HG02610 (cell line): ENCODE measurements around the gene CD86.

Experiments used
- ATAC-seq: cut with Tn5 transposase; IDR thresholded peaks from one replicate; pipeline ENCODE4 v1.9.1; 2021; ENCODE audit warnings: mild to moderate bottlenecking, moderate library complexity; ENCODE audit not compliant: unreplicated experiment

Gene CD86

DNA sequence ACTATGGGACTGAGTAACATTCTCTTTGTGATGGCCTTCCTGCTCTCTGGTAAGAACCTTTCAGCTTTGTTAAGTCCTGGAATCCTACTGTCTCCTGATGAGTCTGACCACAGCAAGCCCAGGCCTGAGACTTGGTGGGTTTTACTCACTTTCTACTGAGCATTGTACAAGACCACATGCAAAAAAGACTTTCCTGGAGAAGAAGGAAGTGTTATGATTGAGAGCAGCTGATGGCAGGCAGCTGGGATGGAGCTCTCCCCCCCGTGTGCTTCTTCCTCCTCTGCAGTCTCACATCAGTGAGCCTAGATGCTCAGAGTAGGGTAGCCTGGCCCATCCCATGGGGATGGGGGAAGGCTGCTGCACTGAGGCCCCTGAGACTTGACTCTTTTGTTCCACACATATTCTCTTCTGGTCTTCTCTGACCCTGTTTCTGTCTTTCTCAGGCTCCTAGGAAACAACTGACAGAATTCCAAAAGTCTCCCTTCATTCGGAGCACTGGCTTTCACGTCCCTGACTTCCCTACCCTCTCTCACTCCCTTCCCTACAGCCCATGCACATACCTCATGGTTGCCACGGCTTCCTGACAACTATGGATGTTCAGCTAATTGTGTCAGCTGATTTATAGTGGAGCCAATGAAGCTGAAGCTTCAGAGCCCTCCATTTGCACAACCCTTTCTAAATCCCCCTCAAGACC is 36.6 kb downstream of the CD86 start:
- ATAC-seq: peak; percentile 66

DNA sequence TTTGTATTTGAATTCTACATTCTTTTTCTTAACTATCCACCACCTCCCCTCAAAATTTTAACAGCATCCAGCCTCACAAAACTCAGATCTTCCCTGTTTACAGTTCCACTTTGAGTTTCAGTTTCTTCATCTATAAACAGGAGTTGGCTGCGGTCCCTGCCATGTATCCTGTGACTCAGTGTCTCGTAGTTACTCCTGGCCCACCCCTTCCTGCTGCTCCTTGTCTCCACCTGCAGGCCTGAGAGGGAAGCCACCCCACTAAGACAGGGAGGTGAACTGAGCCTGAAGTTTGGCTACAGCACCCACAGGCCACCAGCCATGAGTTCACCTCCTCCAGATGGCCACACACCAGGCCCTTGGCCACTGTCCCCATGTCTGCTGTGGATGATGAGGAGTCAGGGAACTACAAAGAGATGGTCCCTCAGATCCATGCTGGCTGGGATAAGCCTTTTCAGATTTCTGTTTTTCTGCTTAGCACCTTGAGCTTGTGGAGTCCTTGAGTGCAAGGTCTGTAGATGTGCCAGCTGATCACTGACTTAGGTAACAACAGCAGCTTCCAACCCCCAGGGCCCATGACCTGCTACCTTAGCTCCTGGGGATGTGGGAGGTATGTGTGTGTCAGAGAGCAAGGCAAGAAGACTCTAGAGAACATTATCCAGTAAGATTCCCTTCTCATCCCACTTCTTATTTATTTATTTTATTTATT is 37.5 kb downstream of the CD86 start:
- ATAC-seq: peak; percentile 31

DNA sequence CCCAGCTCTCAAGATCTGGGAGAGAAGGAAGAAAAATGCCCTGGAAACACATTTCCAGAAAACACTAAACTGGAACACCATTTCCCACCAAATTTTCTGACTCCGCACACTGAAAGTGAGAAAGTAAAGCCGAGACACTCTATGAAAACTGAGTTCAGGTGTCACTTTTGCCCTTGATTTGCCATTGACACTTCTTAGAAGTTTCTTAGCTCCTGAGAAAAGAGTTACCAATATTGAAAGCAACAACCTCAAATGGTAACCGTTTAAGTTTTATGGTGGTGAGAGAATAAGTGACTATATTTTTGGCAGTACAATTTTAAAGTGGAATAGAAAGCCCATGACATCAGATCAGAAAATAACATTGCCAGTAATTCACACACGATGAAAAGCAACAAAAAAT is 39.0 kb downstream of the CD86 start:
- ATAC-seq: peak; percentile 40

DNA sequence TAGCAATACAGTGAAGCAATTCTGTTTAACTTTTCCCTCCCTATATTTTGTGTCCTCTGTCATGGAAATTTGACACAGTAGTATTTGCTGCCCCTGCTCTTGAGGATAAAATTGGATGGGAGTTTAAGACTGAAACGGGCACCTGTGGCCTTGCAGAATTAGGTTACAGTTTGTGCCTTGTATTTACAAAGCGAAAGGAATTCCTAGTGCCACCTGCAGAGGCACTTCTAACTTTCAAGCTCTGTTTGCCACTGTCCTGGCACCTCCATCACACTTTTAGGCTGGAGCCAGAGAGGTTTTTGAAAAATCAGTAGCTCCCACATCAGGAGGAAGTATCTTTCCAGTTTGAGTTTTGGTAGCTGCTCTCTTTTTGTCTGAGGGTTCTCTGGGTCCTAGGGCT is 39.5 kb downstream of the CD86 start:
- no peak for ATAC-seq

DNA sequence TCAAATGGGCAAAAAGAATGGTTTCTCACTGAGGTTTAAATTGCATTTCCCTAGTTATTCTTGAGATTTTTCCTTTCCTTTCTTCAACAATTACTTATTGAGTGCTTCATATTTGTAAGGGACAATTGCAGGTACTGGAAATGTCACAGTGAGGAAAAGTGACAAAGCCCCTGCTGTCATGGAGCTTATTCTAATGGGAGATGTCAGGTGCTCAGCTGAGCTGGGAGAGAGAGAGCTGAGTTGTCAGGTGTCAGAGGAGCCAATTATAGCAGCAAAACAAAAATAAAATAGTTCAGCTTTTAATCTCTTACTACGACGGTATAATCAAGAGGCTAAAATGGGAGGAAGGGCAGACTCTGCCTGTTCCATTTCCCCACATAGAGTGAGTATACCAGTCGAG is 42.0 kb downstream of the CD86 start:
- no peak for ATAC-seq

DNA sequence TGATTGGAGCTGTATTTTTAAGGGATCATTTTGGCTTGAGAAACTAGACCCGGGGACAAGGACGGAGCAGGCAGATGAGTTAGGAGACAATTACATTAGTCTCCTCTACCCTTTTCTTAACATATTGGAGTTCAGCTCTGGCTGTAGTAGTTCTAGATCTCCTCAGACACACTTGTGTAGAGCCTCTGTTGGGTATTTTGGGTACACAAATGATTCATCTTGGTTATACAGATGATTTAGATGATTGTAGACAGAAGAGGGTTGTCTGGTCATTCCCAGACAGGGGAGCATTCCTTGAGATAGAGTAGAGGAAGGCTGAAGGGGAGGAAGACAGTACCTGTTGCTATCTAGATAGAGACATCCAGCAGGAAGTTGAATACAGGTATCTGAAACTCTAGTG is 43.4 kb downstream of the CD86 start:
- ATAC-seq: no peak

DNA sequence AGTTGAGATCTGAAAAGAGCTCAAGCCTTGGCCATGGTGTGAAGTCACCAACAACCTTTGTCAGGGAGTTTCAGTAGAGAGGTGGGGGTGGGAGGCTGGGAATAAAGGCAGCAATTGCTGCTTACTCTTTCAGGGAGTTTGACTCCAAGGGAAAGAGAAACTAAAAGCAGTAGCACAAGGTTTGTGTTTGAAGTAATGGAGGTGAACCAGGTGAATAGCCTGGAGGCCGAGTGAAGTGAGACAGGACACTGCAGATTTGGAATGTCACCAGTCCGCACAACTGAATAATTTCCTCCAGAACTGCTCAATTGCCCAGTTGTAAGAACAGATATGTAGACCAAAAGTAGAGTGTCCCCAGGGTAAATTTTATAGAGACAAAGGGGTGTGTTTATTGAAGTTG is 44.1 kb downstream of the CD86 start:
- ATAC-seq: no peak

DNA sequence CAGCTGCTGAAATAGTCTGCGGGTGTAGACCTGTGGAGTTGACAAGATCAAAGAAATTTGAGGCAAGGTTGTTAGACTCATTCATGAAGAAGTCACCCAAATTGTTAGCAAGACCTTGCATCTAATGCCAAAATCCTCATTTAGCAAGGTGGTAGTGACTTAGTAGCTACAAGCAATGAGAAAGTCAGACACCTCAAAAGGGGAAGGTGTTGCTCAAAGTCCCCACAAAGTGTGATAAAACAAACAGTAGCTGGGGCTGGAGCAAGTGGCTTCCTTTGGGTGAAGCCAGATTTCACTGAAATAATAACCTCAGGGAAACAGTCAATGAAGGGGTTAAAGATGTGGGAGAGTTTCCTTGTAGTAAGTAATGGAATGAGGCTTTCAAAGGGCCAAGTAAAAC is 44.9 kb downstream of the CD86 start:
- ATAC-seq: no peak

DNA sequence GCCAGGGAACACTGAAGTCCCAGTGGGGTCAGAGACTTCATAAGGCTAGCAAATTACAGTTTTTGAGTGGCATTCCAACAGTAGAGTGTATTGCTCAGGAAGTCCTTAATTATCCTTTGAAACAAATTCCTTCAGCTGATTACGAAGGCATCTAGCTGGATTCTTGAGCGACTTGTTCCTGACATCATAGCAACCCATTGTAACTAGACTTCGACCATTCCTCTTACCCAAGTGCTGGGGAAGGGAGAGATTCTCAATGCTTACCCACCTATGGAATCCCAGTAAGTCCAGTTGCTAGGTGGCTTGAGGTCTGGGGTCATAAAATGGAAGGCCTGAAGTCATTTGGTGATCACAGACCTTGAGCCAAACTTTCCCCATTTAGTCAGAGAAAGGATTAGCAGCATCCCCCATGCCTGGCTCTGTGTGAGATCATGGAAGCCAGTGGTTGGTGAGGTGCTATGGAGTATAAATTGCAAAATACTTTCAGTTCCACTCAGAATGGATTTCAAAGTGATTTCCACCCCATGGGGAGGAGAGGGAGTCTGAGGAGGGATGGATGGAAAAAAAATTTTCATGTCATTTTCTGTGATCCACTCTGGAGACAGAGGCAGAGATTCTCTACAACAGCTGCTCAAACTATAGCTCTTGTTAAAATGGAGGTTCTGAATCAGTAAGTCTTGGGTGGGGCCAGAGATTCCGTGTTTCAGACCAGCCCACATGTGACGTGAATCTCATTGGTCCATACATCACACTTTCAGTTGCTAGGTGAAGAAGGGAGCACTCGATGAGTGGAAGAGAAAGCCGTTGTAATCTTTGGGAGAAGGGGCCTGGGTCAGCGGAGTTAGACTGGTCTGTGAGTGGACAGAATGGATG is 45.7 kb downstream of the CD86 start:
- ATAC-seq: peak; percentile 25

DNA sequence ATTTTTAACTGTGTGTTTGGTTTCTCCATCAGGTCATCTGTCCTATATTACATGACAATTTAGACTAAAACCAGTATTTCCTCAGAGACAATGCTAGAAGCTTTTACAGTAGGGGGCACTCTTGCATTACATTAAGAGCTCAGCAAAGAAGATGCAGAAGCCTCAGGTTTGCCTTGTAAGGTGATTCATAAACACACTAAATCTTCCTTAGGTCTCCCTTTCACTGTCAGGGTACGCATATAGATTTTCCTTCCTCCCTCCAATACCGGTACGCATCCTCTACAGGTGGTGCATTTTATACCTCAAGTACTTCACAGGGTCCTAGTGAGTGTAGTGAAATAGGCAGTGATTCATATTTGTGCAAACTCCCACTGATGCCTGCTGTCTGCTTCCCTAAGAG is 46.5 kb downstream of the CD86 start:
- peak; percentile 27 for ATAC-seq

DNA sequence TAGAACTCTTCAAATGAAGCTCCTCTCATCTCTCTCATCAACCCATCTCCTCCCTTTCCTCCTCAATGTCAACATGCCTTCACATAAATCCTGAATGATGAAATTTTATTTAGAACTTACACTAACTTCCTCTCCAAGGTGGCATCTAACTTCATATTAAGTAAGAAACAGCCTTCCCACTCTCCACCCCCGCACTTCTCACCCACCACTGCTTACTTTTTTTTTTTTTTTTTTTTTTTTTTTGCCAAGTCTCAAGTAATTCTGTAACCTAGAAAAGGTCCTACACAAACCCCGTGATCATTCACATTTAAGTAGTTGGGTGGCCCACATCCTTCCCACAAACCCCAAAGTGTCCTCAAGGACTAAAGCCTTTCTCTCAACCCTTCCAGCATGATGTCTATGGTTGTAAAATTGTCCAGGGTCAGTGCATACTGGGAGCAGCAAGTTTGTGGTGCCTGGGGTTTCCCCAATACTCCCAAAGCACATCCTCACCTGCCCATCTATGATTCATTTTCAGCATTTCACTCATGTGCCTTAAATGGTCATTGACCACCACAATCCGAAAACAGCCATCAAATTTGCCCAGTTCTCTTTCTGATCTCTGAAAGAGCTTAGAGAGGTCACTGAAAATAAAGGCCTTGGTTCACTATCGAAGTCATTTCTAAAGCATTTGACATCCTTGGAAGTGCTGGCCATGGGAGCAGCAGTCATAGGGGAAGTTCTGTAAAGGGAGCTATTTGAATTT is 47.2 kb downstream of the CD86 start:
- peak; percentile 53 for ATAC-seq

DNA sequence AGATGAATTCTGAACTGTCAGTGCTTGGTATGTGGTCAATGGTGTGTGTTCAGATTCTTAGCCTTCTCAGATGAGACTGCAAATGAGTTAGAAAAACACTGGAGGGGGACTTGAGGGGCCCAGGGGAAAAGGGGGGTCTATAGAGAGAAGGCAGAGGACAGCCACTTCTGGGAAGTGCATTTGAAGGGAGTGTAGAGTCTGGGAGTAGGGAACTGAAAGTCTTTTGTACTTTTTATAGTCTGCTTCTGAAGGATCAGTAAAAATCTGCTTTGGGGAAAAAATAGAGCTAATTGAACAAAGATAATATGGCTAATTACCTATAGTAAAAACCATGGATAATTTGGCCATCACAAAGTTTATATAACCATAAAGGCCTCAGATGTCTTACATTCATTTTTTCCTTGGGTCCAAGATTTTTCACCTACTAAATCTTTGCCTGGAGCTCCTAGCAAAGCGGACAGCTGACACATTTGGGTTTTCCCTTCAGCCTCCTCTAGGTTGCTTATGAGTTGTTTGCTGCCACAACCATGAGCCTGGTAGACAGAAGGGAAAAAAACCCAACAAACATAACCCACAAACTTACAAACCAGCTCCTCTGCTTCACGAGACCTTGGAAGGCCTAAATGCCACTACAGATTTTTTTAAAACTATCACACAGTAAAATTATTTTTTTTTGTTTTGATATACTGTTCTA is 48.8 kb downstream of the CD86 start:
- ATAC-seq: peak; percentile 24

DNA sequence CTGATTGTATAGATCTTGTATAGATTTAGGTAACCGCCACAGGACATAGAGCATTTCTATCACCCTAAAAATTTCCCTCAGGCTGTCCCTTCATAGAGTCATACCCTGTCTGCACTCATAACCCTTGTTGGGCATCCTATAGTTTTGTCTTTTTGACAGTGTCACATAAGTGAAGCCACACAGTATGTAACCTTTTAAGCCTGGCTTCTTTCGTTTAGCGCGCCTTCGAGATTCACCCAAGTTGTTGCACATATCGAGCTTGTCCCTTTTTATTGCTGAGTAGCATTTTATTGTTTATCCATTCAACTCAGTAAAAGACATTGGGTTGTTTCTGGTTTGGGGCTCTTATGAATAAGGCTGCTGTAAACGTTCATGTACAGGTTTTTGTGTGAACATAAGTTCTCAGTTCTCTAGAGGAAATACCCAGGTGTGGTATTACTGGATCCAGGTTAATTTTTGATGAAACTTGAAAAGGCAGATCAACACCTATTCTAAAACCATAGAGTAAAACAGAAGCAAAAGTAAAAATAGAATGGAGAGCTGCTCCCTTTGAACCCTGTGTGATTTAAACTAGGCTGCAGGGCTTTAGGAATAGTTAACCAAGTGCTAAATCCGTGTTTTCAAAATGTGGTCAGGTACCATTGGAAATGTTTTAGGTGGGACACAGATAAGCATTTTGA is 49.5 kb downstream of the CD86 start:
- ATAC-seq: peak; percentile 22

DNA sequence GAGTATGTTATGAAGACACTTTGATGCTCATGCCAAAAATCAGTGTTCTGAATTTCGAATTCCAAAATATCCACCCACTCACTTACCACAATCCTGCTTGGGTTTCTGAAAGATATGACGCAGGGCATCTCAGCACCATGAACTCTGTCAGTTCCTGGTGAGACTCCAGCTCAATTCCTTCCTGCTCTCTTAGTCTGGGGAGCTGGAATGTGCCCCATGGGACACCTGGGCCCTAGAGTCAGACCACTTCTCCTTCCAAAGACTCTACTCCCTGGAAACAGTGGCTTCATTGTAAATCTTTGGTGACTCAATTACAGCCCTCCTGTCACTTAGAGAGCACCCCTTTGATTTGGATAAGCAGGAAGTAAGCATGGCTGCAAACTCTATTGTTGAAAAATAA is 50.5 kb downstream of the CD86 start:
- no peak for ATAC-seq

DNA sequence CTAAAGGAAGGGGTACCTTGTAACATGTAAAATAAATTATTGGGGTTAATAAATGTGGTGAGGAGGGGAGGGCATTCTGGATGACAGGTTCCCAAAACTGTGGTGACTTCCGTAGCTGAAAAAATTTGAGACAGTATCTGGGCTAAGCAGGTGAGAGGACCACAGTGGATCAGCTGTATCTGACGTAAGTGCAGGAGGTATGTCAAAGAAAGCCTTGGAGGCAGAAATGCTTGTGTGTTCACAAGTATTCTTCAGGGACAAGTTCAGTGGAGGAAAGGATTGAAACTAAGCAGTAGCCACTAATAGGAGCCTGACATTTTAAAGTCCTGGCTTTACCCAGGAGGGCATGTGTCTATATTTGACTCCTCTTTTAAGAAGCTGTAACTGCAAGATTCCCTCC is 52.0 kb downstream of the CD86 start:
- ATAC-seq: no peak

DNA sequence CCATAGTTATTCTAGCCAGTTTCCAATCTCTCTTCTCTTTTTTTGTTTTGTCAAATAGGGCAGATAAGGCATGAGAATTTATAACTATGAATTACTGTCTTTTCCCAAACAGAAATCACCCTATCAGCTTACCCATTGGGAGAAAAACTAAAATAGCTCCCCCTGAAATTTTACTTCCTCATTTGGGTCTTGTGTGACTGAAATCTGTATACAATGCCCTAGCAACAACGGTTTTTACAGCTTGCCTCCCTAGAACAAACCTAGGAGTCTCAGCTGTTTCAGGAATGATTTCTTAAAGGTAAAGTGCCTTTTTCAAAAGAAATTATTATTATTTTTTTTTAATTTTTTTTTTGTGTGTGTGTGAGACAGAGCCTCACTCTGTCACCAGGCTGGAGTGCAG is 56.8 kb downstream of the CD86 start:
- ATAC-seq: peak; percentile 50

DNA sequence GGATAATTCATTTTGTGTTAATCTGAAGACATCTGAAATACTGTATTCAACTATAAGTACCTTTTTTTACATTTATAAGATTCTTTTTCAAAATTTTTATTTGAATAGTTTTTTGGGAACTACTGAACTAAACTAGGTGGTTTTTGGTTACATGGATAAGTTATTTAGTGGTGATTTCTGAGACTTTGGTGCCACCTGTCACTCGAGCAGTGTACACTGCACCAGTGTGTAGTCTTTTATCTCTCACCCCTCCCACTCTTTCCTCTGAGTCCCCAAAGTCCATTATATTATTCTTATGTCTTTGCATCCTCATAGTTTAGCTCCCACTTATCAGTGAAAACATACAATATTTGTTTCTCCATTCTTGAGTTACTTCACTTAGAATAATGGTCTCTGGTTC is 57.6 kb downstream of the CD86 start:
- ATAC-seq: no peak

DNA sequence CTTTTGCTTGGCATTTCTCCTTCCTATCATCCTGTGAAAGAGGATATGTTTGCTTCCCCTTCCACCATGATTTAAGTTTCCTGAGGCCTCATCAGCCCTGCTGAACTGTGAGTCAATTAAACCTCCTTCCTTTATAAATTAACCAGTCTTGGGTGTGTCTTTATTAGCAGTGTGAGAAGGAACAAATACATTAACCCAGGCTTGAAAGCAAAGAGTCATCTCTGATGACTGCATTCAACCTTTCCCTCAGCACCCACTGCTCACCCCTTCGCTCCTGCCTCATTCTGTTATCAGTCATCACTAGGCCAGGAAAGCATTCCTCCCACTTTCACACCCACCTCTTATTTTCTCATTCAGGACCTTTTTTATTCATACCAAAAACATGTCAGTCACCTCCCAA is 68.7 kb downstream of the CD86 start:
- peak; percentile 74 for ATAC-seq

DNA sequence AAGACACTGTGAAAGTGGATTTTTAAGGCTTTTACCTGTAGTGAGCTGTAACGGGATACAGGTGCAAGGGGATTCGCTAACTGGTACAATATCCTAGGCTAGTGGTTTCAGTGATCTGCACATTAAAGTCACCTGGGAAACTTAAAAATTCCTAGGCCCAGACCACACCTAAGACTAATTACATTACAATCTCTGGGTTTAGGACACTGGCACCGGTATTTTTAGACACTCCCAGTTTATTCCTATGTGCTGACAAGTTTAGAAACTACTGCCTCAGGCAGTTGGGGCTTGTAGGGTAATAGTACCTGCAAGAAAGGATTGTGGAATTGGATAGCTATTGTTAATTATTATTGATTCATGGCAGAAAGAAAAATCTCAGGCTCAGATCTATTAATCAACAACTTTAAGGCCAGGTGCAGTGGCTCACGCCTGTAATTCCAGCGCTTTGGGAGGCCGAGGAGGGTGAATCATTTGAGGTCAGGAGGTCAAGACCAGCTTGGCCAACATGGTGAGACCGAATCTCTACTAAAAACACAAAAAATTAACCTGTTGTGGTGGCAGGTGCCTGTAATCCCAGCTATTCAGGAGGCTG is 77.9 kb downstream of the CD86 start:
- no peak for ATAC-seq

DNA sequence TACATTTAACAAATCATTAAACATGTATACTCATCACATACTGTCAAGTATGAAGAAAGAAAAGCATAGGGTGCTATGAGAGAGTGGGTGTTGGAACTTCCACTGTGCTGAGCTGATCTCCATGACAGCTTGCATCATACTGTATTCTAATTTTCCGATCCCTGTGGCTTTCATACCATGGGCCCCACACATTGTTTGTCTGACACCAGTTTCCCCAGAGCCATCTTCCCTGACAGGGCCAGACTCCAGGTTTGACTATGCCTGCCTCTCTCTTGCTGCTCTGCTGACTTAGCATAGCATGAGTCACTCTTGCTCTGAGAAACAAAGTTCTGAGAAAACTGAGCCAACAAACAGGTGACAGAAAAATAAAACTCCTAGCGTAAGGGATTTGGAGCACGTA is 91.3 kb downstream of the CD86 start:
- peak; percentile 99 for ATAC-seq
